Osteocyte (in vitro differentiated cells): ENCODE results near the gene EXOC7. TPM values are rescaled to one million over a fixed set of nuclear protein-coding genes. Genes with fewer than 3 reads are reported as not detected.
A peak's percentile ranks its signal among the peaks of the same experiment; 100 is the strongest.

Source experiments
- DNase-seq: peaks from one replicate; pipeline ENCODE4 v3.0.0; 2021; ENCODE audit warnings: mixed read lengths; ENCODE audit not compliant: unreplicated experiment; ENCODE audit errors: extremely low spot score
- H3K27ac Mint-ChIP-seq: one replicate; pipeline ENCODE4 v1.8.0; 2021; ENCODE audit warnings: mild to moderate bottlenecking, mixed read lengths; ENCODE audit not compliant: unreplicated experiment
- H3K27me3 Mint-ChIP-seq: one replicate; pipeline ENCODE4 v1.8.0; 2021; ENCODE audit warnings: mixed read lengths; ENCODE audit not compliant: unreplicated experiment
- H3K36me3 Mint-ChIP-seq: one replicate; pipeline ENCODE4 v1.8.0; 2021; ENCODE audit warnings: mixed read lengths; ENCODE audit not compliant: unreplicated experiment
- H3K4me1 Mint-ChIP-seq: one replicate; pipeline ENCODE4 v1.8.0; 2021; ENCODE audit warnings: mixed read lengths; ENCODE audit not compliant: unreplicated experiment
- H3K4me3 Mint-ChIP-seq: one replicate; pipeline ENCODE4 v1.8.0; 2021; ENCODE audit warnings: mild to moderate bottlenecking, moderate library complexity, mixed read lengths; ENCODE audit not compliant: unreplicated experiment
- H3K9me3 Mint-ChIP-seq: one replicate; pipeline ENCODE4 v1.8.0; 2021; ENCODE audit warnings: mixed read lengths; ENCODE audit not compliant: unreplicated experiment
- total RNA-seq: library from RNA; stranded (reverse); gene quantifications from 2 replicates; pipeline ENCODE4 v1.2.1, GENCODE V29; 2021
- TF ChIP-seq, protein P1 (sequence below): fragments of 200-600 bp; sonication (generic); IDR thresholded peaks from 2 replicates; pipeline ENCODE4 v1.5.0; 2021; ENCODE audit warnings: antibody characterized with exemption, mild to moderate bottlenecking, moderate library complexity

Gene EXOC7
- total RNA-seq, 1 donor from 2014 or later, result 158 TPM

GRCh38 chr17:76077584-76078110 is 25.9 kb downstream of the EXOC7 start:
- Mint-ChIP-seq H3K27me3 (peaks cover 51% of the 10 kb centered on the region), H3K4me3 (no peak overlapping the region), H3K9me3 (no peaks in the 10 kb centered on the region), H3K4me1 (peaks cover 13% of the 10 kb centered on the region), H3K27ac (no peak overlapping the region), H3K36me3 (peaks cover 4% of the 10 kb centered on the region)
- DNase-seq, result no peak
- TF ChIP-seq, protein P1, sequence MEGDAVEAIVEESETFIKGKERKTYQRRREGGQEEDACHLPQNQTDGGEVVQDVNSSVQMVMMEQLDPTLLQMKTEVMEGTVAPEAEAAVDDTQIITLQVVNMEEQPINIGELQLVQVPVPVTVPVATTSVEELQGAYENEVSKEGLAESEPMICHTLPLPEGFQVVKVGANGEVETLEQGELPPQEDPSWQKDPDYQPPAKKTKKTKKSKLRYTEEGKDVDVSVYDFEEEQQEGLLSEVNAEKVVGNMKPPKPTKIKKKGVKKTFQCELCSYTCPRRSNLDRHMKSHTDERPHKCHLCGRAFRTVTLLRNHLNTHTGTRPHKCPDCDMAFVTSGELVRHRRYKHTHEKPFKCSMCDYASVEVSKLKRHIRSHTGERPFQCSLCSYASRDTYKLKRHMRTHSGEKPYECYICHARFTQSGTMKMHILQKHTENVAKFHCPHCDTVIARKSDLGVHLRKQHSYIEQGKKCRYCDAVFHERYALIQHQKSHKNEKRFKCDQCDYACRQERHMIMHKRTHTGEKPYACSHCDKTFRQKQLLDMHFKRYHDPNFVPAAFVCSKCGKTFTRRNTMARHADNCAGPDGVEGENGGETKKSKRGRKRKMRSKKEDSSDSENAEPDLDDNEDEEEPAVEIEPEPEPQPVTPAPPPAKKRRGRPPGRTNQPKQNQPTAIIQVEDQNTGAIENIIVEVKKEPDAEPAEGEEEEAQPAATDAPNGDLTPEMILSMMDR, result no peak

- no peaks in the 10 kb centered on the region for H3K36me3 Mint-ChIP-seq
- H3K27me3 Mint-ChIP-seq, result peaks cover 51% of the 10 kb centered on the region
- H3K4me3 Mint-ChIP-seq, result no peak overlapping the region
These were observed 26.6 kb downstream of the EXOC7 start for GRCh38 chr17:76076765-76077583.

GRCh38 chr17:76076146-76076764 is 27.3 kb downstream of the EXOC7 start:
- Mint-ChIP-seq H3K9me3 (no peaks in the 10 kb centered on the region), H3K4me3 (no peak overlapping the region), H3K27ac (no peak overlapping the region), H3K4me1 (peaks cover 20% of the 10 kb centered on the region), H3K36me3 (no peaks in the 10 kb centered on the region), H3K27me3 (peaks cover 47% of the 10 kb centered on the region)
- TF ChIP-seq, protein P1, result no peak
- peak; percentile 83 for DNase-seq

More at GRCh38 chr17:76076765-76077583, 26.6 kb downstream of the EXOC7 start:
- no peaks in the 10 kb centered on the region for H3K9me3 Mint-ChIP-seq
- no peak for DNase-seq
- H3K27ac Mint-ChIP-seq, result no peak overlapping the region
- TF ChIP-seq, protein P1, result no peak
- peaks cover 15% of the 10 kb centered on the region for H3K4me1 Mint-ChIP-seq

DNA sequence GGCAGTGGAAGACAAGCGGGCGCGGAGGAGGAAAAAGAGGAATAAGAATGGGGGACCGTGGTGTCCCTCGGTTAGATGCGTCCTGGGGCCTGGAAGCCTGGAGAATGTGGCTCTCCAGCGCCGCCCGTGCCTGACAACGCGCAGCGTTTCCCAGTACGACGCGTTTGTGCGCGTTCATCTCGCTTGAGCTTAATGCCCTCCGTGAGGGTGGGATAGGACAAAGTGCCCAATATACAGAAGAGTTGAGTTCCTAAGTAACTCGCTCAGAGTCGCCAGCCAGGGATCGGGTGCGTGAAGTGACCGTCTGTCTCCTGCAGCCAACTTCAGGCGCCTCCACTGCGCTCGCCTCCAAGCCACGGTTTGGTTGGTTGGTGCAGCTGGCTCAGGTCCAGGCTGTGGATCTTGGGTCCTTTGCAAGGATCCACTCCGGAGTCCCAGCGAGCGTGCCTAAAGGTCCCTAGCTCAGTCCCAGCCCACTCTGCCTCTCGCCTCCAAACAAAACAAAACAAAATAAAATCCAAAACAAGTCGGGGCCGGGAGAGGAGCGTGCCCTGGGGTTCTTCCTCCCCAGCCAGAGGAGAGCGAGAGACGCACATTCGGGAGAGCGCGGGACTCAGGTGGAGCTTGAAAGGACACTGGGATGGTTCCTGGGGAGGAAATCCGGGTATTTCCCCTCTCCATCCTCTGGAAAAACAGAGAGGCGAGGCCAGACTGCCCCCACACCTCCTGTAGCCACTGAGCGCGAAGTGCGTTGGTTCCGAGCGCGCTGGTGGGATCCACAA is 28.0 kb downstream of the EXOC7 start:
- Mint-ChIP-seq H3K27ac (no peak overlapping the region), H3K4me3 (peak overlapping the region; percentile 53), H3K27me3 (peaks cover 44% of the 10 kb centered on the region), H3K4me1 (peaks cover 26% of the 10 kb centered on the region), H3K36me3 (no peaks in the 10 kb centered on the region), H3K9me3 (no peaks in the 10 kb centered on the region)
- no peak for DNase-seq
- TF ChIP-seq, protein P1, result no peak
